Dendritic cell treated with granulocyte-macrophage colony-stimulating factor and Interleukin-4, amounts not matched to agents 40 ng/mL and 50 ng/mL, for 4 days (primary cell): Measurements from ENCODE around the gene SNN.

ENCODE experiments used
- H3K27ac Mint-ChIP-seq: one replicate; pipeline ENCODE4 v1.8.0; 2022; ENCODE audit warnings: mild to moderate bottlenecking, mixed read lengths
- H3K27me3 Mint-ChIP-seq: one replicate; pipeline ENCODE4 v1.8.0; 2022; ENCODE audit warnings: mild to moderate bottlenecking, mixed read lengths
- H3K36me3 Mint-ChIP-seq: one replicate; pipeline ENCODE4 v1.8.0; 2022; ENCODE audit warnings: low read depth, mixed read lengths
- H3K4me1 Mint-ChIP-seq: one replicate; pipeline ENCODE4 v1.8.0; 2022; ENCODE audit warnings: low read depth, mixed read lengths
- H3K4me3 Mint-ChIP-seq: one replicate; pipeline ENCODE4 v1.8.0; 2022; ENCODE audit warnings: mild to moderate bottlenecking, moderate library complexity, mixed read lengths
- H3K9me3 Mint-ChIP-seq: one replicate; pipeline ENCODE4 v1.8.0; 2022; ENCODE audit warnings: mixed read lengths
- intact Hi-C: fragments of 100-400 bp; cut with micrococcal nuclease; formaldehyde crosslinking; loops from one replicate; pipeline ENCODE4 v1.15.0; 2022

The SNN gene

GRCh38 chr16:11667824-11668622 lies at the start of gene SNN:
Gene SNN, plus strand, starts transcription at chr16:11668455. Its CDS starts 7,605 bp downstream, at chr16:11676060.
- peaks cover 39% of the 10 kb centered on the region for H3K27me3 Mint-ChIP-seq
- intact Hi-C loops, result no loop called here
- H3K4me3 Mint-ChIP-seq, result peak within 1 kb of the TSS; percentile 71
- H3K9me3 Mint-ChIP-seq, result no peaks in the 10 kb centered on the region
- H3K36me3 Mint-ChIP-seq, result peaks cover 26% of the 10 kb centered on the region
- H3K27ac Mint-ChIP-seq, result peak within 1 kb of the TSS; percentile 75
- peaks cover 37% of the 10 kb centered on the region for H3K4me1 Mint-ChIP-seq

DNA sequence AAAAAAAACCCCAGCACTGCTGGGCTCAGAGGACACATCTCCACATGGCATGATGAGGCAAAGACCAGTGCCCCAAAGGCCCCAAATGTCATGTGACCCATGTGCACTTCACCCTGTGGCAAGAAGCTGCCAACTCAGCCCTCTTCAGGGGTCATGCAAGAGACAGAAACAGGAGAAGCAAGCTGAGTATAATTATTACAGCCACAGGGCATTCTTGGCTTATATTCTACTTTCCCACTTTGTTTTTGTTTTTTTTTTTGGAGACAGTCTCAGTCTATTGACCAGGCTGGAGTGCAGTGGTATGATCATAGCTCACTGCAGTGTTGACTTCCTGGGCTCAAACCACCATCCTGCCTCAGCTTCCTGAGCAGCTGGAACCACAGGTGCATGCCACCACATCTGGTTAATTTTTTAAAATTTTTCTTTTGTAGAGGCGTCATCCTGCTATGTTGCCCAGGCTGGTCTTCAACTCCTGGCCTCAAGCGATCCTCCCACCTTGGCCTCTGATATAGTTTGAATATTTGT lies 48.9 kb upstream of the SNN start:
- Mint-ChIP-seq H3K9me3 (peaks cover 9% of the 10 kb centered on the region), H3K4me1 (peaks cover 52% of the 10 kb centered on the region), H3K36me3 (peaks cover 6% of the 10 kb centered on the region), H3K27me3 (no peaks in the 10 kb centered on the region), H3K27ac (peak overlapping the region; percentile 80), H3K4me3 (no peak overlapping the region)
- intact Hi-C loops, result no loop called here

DNA sequence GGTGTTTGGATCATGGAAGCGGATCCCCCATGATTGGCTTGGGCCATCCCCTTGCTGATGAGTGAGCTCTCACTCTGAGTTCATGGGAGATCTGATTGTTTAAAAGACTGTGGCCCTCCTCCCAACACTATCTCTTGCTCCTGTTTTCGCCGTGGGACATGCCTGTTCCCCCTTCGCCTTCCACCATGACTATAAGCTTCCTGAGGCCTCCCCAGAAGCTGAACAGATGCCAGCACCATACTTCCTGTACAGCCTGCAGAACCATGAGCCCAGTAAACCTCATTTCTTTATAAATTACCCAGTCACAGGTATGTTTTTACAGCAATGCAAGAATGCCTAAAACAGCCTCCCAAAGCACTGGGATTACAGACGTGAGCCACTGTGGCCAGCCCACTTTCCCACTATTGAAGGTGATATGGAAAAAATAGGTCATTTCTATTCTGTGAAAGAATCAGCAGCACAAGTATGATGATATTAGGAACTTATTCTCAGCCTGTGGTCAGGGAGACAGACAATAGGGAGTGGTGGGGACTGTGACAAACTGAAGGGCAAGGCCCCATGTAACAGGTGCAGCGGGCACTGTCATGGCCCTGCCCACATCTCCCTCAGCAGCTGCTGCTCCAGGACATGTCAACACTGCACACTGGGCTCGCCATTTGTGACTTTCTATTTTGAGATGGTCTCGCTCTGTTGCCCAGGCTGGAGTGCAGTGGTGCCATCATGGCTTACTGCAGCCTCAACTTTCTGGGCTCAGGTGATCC lies 47.8 kb upstream of the SNN start:
- peaks cover 54% of the 10 kb centered on the region for H3K4me1 Mint-ChIP-seq
- H3K9me3 Mint-ChIP-seq, result peaks cover 9% of the 10 kb centered on the region
- peak overlapping the region; percentile 80 for H3K27ac Mint-ChIP-seq
- no peak overlapping the region for H3K4me3 Mint-ChIP-seq
- peaks cover 6% of the 10 kb centered on the region for H3K36me3 Mint-ChIP-seq
- intact Hi-C loops, result no loop called here
- no peaks in the 10 kb centered on the region for H3K27me3 Mint-ChIP-seq

DNA sequence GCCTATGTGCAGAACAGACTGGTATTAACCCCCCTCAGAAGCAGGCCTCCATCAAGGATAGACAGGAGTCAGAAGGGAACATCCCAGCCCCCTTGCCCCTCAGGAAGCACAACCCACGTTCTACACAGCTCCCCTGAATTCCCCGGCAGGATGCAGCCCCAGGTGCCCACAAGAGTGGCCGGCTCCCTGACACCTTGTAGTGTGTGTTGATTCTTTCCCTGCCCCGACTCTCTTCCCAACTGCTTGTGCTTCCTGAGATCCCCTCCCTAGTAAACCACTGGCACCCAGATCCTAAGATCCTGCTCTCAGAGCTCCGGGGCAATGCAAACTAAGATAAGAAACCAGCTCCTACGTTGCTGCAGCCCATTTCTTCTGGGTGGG lies 46.7 kb upstream of the SNN start:
- intact Hi-C loops, result no loop called here
- Mint-ChIP-seq H3K36me3 (peaks cover 6% of the 10 kb centered on the region), H3K9me3 (peaks cover 9% of the 10 kb centered on the region), H3K27me3 (no peaks in the 10 kb centered on the region), H3K27ac (peak overlapping the region; percentile 82), H3K4me3 (peak overlapping the region; percentile 44), H3K4me1 (peaks cover 63% of the 10 kb centered on the region)

DNA sequence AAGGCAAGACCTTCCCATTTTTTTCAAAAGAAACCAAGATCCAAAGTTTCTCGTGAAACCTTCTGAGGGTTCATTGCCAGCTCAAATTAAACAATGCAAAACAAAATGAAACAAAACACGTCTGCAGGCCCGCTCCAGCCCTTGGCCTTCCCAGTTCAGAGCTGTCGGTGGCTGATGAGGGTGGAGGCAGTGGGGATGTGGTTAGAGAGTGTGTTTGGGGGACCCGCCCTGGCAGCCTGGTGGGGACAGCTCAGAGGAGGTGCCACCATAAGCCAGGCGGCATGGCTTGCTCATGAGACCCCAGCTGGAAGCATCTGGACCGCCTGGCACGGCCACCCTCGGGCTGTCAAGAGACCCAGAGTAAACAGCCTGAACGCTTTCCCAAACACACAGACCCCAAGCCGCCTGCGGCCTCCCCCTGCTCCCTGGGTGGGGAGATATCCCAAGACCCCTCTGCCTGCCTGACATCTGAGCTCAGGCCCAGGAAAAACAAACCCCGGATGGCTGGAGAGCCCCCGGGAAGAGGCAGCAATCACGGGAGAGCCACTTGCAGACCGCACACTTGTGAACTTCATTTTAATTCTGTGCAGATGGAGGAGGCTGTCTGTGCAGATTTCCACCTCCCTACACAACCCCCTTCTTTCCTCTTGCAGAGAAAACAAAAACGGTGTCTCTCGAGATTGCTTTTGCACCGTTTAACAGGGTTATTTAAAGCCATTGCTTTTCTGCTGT lies 46.2 kb upstream of the SNN start:
- Mint-ChIP-seq H3K9me3 (peaks cover 9% of the 10 kb centered on the region), H3K27ac (peak overlapping the region; percentile 82), H3K4me3 (peak overlapping the region; percentile 44), H3K4me1 (peaks cover 68% of the 10 kb centered on the region), H3K27me3 (no peaks in the 10 kb centered on the region), H3K36me3 (peaks cover 6% of the 10 kb centered on the region)
- intact Hi-C loops, result no loop called here

- Mint-ChIP-seq H3K4me1 (peaks cover 69% of the 10 kb centered on the region), H3K27ac (peak overlapping the region; percentile 95), H3K36me3 (peaks cover 6% of the 10 kb centered on the region), H3K4me3 (no peak overlapping the region), H3K27me3 (no peaks in the 10 kb centered on the region), H3K9me3 (peaks cover 9% of the 10 kb centered on the region)
- intact Hi-C loops, result no loop called here
Measured at GRCh38 chr16:11624205-11624604, 44.0 kb upstream of the SNN start.

DNA sequence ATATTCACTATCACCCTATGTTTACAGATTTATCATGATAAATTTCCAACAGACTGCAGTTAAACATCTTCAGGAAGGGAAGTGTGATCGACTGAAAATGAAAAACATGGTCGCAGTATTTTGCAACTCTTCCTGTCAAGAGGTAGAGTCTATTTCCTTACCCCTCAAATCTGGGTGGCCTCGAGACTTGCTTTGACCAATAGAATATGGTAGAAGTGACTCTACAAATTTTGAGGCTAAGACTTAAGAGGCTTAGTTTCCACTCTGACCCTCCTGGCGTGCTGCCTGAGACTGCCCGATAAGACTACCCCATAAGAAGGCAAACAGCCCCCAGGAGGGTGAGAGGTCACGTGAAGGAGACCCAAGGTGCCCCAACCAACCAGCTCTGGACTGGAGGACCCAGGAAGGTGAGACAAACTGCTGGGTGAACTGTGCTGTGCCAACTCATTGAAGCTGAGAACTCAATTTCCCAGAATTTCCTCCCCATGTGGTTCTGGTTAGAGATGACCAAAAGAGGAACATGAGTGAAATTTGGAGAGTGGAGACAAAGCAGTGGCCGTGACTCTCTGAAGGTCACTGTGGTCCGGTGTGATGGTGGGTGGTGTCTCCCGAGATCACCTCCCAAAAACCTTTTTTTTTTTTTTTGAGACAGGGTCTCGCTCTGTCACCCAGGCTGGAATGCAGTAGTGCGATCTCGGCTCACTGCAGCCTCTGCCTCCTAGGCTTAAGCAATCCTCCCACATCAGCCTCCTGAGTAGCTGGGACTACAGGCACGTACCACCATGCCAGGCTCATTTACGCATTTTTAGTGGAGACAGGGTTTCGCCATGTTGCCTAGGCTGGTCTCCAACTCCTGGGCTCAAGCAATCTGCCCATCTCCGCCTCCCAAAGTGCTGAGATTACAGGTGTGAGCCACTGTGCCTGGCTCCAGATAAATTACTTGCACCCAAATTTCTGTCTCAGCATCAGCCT lies 43.3 kb upstream of the SNN start:
- no peaks in the 10 kb centered on the region for H3K27me3 Mint-ChIP-seq
- peaks cover 8% of the 10 kb centered on the region for H3K9me3 Mint-ChIP-seq
- peak overlapping the region; percentile 95 for H3K27ac Mint-ChIP-seq
- intact Hi-C loops, result loop anchor here (5.0 kb wide), 1 partner anchor 43 kb away; no protein-coding TSS in a partner anchor
- peak overlapping the region; percentile 57 for H3K4me3 Mint-ChIP-seq
- peaks cover 72% of the 10 kb centered on the region for H3K4me1 Mint-ChIP-seq
- H3K36me3 Mint-ChIP-seq, result peaks cover 6% of the 10 kb centered on the region

- Mint-ChIP-seq H3K27me3 (peaks cover 2% of the 10 kb centered on the region), H3K27ac (peak overlapping the region; percentile 95), H3K9me3 (no peaks in the 10 kb centered on the region), H3K36me3 (peaks cover 6% of the 10 kb centered on the region), H3K4me3 (no peak overlapping the region), H3K4me1 (peaks cover 75% of the 10 kb centered on the region)
- intact Hi-C loops, result loop anchor here (5.0 kb wide), 1 partner anchor 43 kb away; no protein-coding TSS in a partner anchor
Measured at GRCh38 chr16:11625769-11626168, 42.5 kb upstream of the SNN start.

DNA sequence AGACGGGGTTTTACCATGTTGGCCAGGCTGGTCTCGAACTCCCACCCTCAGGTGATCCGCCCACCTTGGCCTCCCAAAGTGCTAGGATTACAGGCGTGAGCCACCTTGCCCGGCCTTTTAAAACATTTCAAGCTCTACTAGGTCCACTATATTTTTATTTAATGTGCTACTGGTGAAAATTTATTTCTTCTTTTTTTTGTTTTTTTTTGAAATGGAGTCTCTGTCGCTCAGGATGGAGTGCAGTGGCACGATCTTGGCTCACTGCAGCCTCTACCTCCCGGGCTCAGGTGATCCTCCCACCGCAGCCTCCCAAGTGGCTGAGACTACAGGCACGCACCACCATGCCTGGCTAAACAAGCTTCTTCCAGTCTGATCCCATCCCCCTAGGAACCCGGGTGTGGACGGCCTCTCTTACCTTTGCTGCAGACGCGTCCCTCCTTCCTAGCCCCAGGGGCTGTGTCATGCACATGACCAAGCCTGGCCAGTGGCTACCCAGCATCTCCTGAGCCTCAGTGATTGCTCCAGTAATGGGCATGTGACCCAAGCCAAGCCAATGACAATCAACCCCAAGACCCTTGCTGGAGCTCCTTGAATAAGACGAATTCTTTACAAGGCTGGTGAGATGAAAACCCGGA lies 41.5 kb upstream of the SNN start:
- peak overlapping the region; percentile 95 for H3K27ac Mint-ChIP-seq
- H3K4me1 Mint-ChIP-seq, result peaks cover 76% of the 10 kb centered on the region

DNA sequence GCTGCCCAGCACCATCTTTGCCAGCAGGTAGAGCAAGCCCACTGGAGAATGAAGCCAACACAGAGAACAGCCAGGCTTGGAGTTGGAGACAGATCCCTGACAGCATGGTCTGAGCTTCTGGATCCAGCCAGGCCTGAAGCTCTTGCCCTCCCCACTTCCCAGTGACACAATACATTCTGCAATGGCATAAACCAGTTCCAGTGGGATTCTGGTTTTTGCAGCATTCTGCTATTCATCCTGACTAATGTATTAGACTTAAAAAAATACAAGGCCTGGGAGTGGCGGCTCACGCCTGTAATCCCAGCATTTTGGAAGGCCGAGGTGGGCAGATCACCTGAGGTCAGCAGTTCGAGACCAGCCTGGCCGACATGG lies 41.0 kb upstream of the SNN start:
- peaks cover 76% of the 10 kb centered on the region for H3K4me1 Mint-ChIP-seq
- intact Hi-C loops, result loop anchor here (5.0 kb wide), 1 partner anchor 45 kb away; no protein-coding TSS in a partner anchor

More for the DNA sequence above, 41.5 kb upstream of the SNN start:
- Mint-ChIP-seq H3K27me3 (peaks cover 2% of the 10 kb centered on the region), H3K4me3 (no peak overlapping the region), H3K36me3 (peaks cover 6% of the 10 kb centered on the region), H3K9me3 (no peaks in the 10 kb centered on the region)
- intact Hi-C loops, result loop anchor here (5.0 kb wide), 1 partner anchor 44 kb away; no protein-coding TSS in a partner anchor

DNA sequence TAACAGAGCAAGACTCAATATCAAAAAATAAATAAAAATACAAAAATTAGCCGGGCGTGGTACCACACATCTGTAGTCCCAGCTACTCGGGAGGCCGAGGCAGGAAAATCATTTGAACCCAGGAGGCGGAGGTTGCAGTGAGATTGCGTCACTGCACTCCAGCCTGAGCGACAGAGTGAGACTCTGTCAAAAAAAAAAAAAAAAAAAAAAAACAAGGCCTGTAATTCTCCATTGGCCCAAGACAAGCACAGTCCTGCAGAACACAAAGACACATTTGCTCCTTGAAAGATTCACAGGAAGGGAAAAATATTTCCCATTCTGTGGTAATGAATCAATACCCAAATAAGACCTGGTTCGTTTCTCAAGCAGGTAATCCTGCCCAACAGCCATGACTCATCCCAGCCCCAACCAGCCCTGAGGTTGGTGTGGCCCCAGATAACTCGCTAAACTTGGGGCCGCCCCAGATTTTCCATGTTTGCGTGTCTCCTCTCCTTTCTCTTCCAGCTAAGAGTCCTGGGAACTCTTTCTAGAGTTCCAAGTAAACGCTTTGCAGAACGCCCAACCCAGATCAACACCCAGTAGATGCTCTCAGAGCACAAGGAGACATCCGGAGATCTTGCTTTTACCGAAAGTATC lies 40.3 kb upstream of the SNN start:
- intact Hi-C loops, result loop anchor here (5.0 kb wide), 1 partner anchor 46 kb away; no protein-coding TSS in a partner anchor
- Mint-ChIP-seq H3K4me3 (peak overlapping the region; percentile 9), H3K27me3 (peaks cover 2% of the 10 kb centered on the region), H3K4me1 (peaks cover 81% of the 10 kb centered on the region), H3K9me3 (no peaks in the 10 kb centered on the region), H3K36me3 (peaks cover 6% of the 10 kb centered on the region), H3K27ac (peak overlapping the region; percentile 80)

More for the DNA sequence above, 41.0 kb upstream of the SNN start:
- peaks cover 2% of the 10 kb centered on the region for H3K27me3 Mint-ChIP-seq
- no peaks in the 10 kb centered on the region for H3K9me3 Mint-ChIP-seq
- no peak overlapping the region for H3K4me3 Mint-ChIP-seq
- H3K27ac Mint-ChIP-seq, result peak overlapping the region; percentile 95
- peaks cover 6% of the 10 kb centered on the region for H3K36me3 Mint-ChIP-seq
